Heart left ventricle (tissue), 16 donors: ENCODE data around the gene MAN2A1. TPM values are rescaled to one million over a fixed set of nuclear protein-coding genes. Genes with fewer than 3 reads are reported as not detected.

Experiments
- ATAC-seq, 4 donors: fragments of 200-7000 bp; cut with Tn5 transposase; one replicate each; pipeline ENCODE4 v1.9.1; 2020 to 2022; ENCODE audit warnings: moderate library complexity in 4 of 4, mild to moderate bottlenecking in 3 of 4, moderate number of reproducible peaks in 1 of 4
- DNase-seq, 5 donors: peaks; one replicate each; pipeline ENCODE4 v3.0.0-alpha.2; 2020
- H3K27ac ChIP-seq, 12 donors: fragments of 200-600 bp; sonication (generic) in 4 of 12; one replicate each; pipeline versions ENCODE4 v1.5.0 to v1.8.0; 2016 to 2022; ENCODE audit warnings: mild to moderate bottlenecking in 2 of 12
- H3K27me3 ChIP-seq, 9 donors: fragments of 200-600 bp; sonication (generic) in 2 of 9; one replicate each; pipeline versions ENCODE4 v1.5.1 to v1.8.0; 2016 to 2022; ENCODE audit warnings: mild to moderate bottlenecking in 3 of 9
- H3K36me3 ChIP-seq, 9 donors: fragments of 200-600 bp; sonication (generic) in 2 of 9; one replicate each; pipeline versions ENCODE4 v1.5.0 to v1.8.0; 2018 to 2022; ENCODE audit warnings: mild to moderate bottlenecking in 2 of 9
- H3K4me1 ChIP-seq, 12 donors: fragments of 200-600 bp; sonication (generic) in 4 of 12; one replicate each; pipeline versions ENCODE4 v1.5.0 to v1.8.0; 2016 to 2022; ENCODE audit warnings: mild to moderate bottlenecking in 3 of 12
- H3K4me3 ChIP-seq, 12 donors: fragments of 200-600 bp; sonication (generic) in 4 of 12; one replicate each; pipeline versions ENCODE4 v1.5.0 to v1.8.0; 2017 to 2022; ENCODE audit warnings: mild to moderate bottlenecking in 9 of 12, moderate library complexity in 4 of 12
- H3K9me3 ChIP-seq, 12 donors: fragments of 200-600 bp; sonication (generic) in 4 of 12; one replicate each; pipeline versions ENCODE4 v1.5.0 to v1.8.0; 2016 to 2022; ENCODE audit warnings: mild to moderate bottlenecking in 1 of 12
- CTCF ChIP-seq, 12 donors: fragments of 200-600 bp; sonication (generic) in 4 of 12; IDR thresholded peaks; one replicate each; pipeline versions ENCODE4 v1.5.0 to v1.8.0; 2018 to 2022; ENCODE audit warnings: antibody characterized with exemption in 12 of 12, mild to moderate bottlenecking in 5 of 12
- POLR2A ChIP-seq, 2 donors: fragments of 450-650 bp; IDR thresholded peaks; one replicate each; pipeline ENCODE4 v1.6.1; 2017; ENCODE audit warnings: antibody characterized with exemption in 2 of 2, mild to moderate bottlenecking in 2 of 2, moderate library complexity in 2 of 2
- WGBS, 4 donors: extraction: QIAGEN DNeasy Blood & Tissue Kit in 2 of 4; methylation state at CpG; one replicate each; pipeline versions ENCODE4 v1.1.5 to v1.1.7; 2013 to 2018; 5-methylcytosine and 5-hydroxymethylcytosine counted together
- intact Hi-C, 10 donors: fragments of 100-400 bp; cut with DNase I; formaldehyde crosslinking; loops; one replicate each; pipeline versions ENCODE4 v1.11.1 to v1.14.2; 2022
- polyA plus RNA-seq, 2 donors: library from polyadenylated mRNA; stranded (reverse); fragments of 200-250 nt; gene quantifications; one replicate each; pipeline ENCODE4 v1.2.3, GENCODE V29; 2013
- total RNA-seq, 9 donors: library from RNA; depleted of rRNA in 2 of 9; stranded (reverse); fragments of >200 nt in 2 of 9; fragmentation: NEBNext Ultra II Directional in 3 of 9; extraction: Animal tissue kit (Norgen Biotek cat#: 25700) in 3 of 9; gene quantifications; one replicate each; pipeline versions ENCODE4 v1.1.0 to v1.2.4, GENCODE V29; 2016 to 2023
- donor health status: ischemic (EF 13 %, LVEDD 7.1; RV severe dilation, severe dysfunction).
- donor health status: healthy with polysubstance abuse.
- donor health status: DM: no; HTN: yes; CAD: no.
- donor health status: DM: no; HTN: no; CAD: no.
- donor health status: ischemic (EF 25% LVEDD 6.9; RV normal size, moderate dysfunction).
- donor health status: ischemic (EF 25% LVEDD 5.7; RV mildly dilated, moderate dysfunction).
- donor health status: healthy.
- donor health status: DM: yes; HTN: yes; CAD: no.
- donor health status: ischemic (EF 35%, LVEDD 5.7; RV mildly dilated, moderate dysfunction).
- donor health status: nonischemic (EF 11% LVEDD 7.7; RV severe dilation, severe dysfunction).
- donor health status: DM: yes; HTN: yes; CAD: no.
- donor health status: PGD.
- donor health status: ischemic (EF 29% LVEDD 5.4; RV normal size, mild dysfunction).
- donor health status: nonischemic (EF 23%, LVEDD 6.1; RV moderate dilation, normal function).

Gene MAN2A1
- total and polyA plus RNA-seq, 11 donors, result 2.0 to 22.9 (median 7.8) TPM

DNA sequence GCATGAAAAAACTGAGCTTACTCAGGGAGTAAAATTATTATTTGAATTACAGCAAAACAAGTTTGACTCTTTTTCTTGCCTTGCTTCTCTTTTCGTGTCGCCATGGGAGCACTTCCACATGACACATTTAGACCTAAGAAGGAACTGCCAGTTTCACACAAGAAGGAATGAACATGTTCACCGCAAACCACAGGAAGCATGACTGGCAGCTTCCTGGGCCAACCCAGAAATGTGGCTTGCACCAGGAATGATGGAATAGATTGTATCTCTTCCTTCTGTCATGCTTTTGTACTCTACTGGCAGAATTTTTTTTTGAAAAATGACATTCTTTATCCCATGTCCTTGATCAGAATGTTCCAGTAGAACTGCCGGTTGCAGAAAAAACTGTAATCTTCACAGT lies 32.9 kb upstream of the MAN2A1 start:
- Histone ChIP-seq H3K27me3 (no peaks in the 10 kb centered on the region), H3K4me1 (peaks cover 0 to 15% (median 0%) of the 10 kb centered on the region in 12 donors), H3K9me3 (no peaks in the 10 kb centered on the region), H3K36me3 (no peaks in the 10 kb centered on the region), H3K27ac (peak overlapping the region in 1 of 12 donors; percentile 8), H3K4me3 (no peak overlapping the region)
- peak; percentile 64 to 86 (median 72) for ATAC-seq
- intact Hi-C loops, result no loop called here
- DNase-seq, result peak; percentile 38 to 57 (median 46)
- WGBS, 4 donors, result 64 to 78% (median 74%) methylated on average over 4 of the region's 4 CpGs
- TF ChIP-seq POLR2A (IDR thresholded peaks at IDR 0.05) (no peak), CTCF (IDR thresholded peaks at IDR 0.05) (no peak)

- no peak for ATAC-seq
- no peaks in the 10 kb centered on the region for H3K27me3 ChIP-seq
- no peak for TF ChIP-seq POLR2A (IDR thresholded peaks at IDR 0.05)
- no peak for TF ChIP-seq CTCF (IDR thresholded peaks at IDR 0.05)
- WGBS, 4 donors, result 95 to 98% (median 97%) methylated on average over 1 of the region's 1 CpG
- H3K36me3 ChIP-seq, result no peaks in the 10 kb centered on the region
- H3K4me1 ChIP-seq, result peaks cover 0 to 15% (median 0%) of the 10 kb centered on the region in 12 donors
- intact Hi-C loops, result no loop called here
- no peak overlapping the region for H3K27ac ChIP-seq
- no peak for DNase-seq
- no peak overlapping the region for H3K4me3 ChIP-seq
- no peaks in the 10 kb centered on the region for H3K9me3 ChIP-seq
These were observed 29.8 kb upstream of the MAN2A1 start for GRCh38 chr5:109659901-109660300.

GRCh38 chr5:109660301-109660700 lies 29.4 kb upstream of the MAN2A1 start:
- ATAC-seq, result no peak
- Histone ChIP-seq H3K27ac (no peak overlapping the region), H3K27me3 (no peaks in the 10 kb centered on the region), H3K4me3 (no peak overlapping the region), H3K4me1 (peaks cover 0 to 15% (median 0%) of the 10 kb centered on the region in 12 donors), H3K36me3 (no peaks in the 10 kb centered on the region), H3K9me3 (no peaks in the 10 kb centered on the region)
- TF ChIP-seq CTCF (IDR thresholded peaks at IDR 0.05) (no peak), POLR2A (IDR thresholded peaks at IDR 0.05) (no peak)
- 82 to 86% (median 84%) methylated on average over 5 of the region's 5 CpGs for WGBS, 4 donors
- intact Hi-C loops, result no loop called here
- DNase-seq, result no peak

DNA sequence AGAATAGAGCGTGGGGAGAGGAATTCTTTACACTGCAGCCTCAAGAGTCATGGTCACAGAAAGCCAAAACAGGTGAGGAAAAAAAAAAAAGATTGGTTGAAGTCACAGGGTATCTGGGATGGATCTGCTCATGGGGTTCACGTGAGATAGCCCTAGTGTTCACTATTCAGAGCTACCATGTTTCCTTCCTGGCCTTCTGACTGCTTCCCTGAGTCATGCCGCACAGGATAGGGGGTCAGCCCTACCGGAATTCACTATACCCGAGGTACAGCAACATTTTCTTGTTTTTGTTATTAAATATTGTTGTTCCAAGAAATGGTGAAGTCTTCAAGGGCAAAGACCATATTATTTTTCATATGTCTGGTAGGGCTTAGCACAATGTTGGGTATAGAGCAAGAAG lies 21.5 kb upstream of the MAN2A1 start:
- ATAC-seq (no peak), DNase-seq (no peak)
- peaks cover 0 to 7% (median 0%) of the 10 kb centered on the region in 9 donors for H3K27me3 ChIP-seq
- no peak overlapping the region for H3K4me3 ChIP-seq
- no peaks in the 10 kb centered on the region for H3K36me3 ChIP-seq
- H3K9me3 ChIP-seq, result no peaks in the 10 kb centered on the region
- H3K4me1 ChIP-seq, result no peaks in the 10 kb centered on the region
- no peak overlapping the region for H3K27ac ChIP-seq
- 73 to 85% (median 84%) methylated on average over 5 of the region's 5 CpGs for WGBS, 4 donors
- intact Hi-C loops, result no loop called here
- TF ChIP-seq CTCF (IDR thresholded peaks at IDR 0.05) (no peak), POLR2A (IDR thresholded peaks at IDR 0.05) (no peak)
